DOHH2 (cell line): Measurements from ENCODE around the gene BMP8A.
"Not testable (repeated sequence)": the region's sequence is repeated elsewhere in the genome, so short reads cannot be mapped to it uniquely, and the experiment has no call there.

Source experiments
- CTCF ChIP-seq: fragments of 200-600 bp; sonication (generic); IDR thresholded peaks from one replicate; pipeline ENCODE4 v1.5.1; 2014; ENCODE audit warnings: antibody characterized with exemption, mild to moderate bottlenecking, low read depth, low read length; ENCODE audit not compliant: poor library complexity, severe bottlenecking
- EZH2phosphoT487 ChIP-seq: fragments of 200-600 bp; sonication (generic); IDR thresholded peaks from 2 replicates; pipeline ENCODE4 v1.6.1; 2017; ENCODE audit warnings: borderline replicate concordance, mild to moderate bottlenecking, antibody characterized with exemption, low read length, moderate library complexity, mixed read lengths

- TF ChIP-seq CTCF, EZH2phosphoT487: not testable (repeated sequence)
These were observed 27.9 kb downstream of the BMP8A start for GRCh38 chr1:39519376-39519775.
